ENCODE data around the gene PKN3.

PKN3 gene

DNA sequence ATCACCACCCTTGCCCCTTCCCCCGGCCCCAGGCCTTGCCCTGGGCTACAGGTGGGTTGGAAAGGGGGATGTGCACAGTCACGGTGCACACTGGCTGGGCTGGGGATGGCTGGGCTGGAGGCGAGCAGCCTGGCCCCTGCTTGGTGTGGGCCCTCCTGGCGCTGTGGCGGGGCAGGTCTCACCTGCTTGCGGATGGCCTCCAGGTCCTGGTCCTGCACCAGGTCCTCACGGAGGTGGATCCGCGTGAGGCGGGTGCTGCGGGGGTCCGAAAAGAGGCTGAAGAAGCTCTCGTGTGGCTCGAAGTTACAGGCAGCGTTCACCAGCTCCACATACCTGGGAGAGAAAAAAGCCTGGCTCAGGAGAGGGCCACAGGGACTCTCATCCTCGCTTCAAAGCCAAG lies 51.3 kb downstream of the PKN3 start:
- no peaks in the 10 kb centered on the region for H3K9me3 ChIP-seq (ENCODE audit: control insufficient read depth, insufficient read depth, low read depth, low read length)
- H3K4me1 ChIP-seq (ENCODE audit: control insufficient read depth, insufficient read depth, low read length), result no peaks in the 10 kb centered on the region
- H3K36me3 ChIP-seq (ENCODE audit: control insufficient read depth, insufficient read depth, low read length), result peaks cover 31% of the 10 kb centered on the region
- H3K27me3 ChIP-seq (ENCODE audit: control insufficient read depth, insufficient read depth, low read length), result no peaks in the 10 kb centered on the region
- no peak overlapping the region for H3K4me3 ChIP-seq (ENCODE audit: low read depth, low read length)
- H3K27ac ChIP-seq (ENCODE audit: low read depth, low read length), result no peak overlapping the region
- no peak overlapping the region for H3K9ac ChIP-seq (ENCODE audit: low read length)

DNA sequence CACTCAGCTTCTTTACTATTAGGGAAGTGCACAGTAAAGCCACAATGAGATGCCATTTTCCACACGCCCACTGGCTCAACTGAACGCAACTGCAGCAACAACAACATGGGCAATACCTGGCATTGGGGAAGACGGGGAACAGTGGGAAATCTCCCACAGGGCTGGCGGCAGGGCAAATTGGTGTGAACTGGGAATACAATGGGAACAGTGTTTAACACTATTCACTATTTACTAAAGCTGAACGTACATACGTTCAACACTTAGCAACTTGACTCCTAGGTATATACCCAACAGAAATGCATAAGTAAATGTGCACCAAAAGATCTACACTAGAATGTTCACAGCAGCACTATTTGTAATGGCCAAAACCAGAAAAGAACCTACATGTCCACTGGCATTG lies 55.3 kb downstream of the PKN3 start:
- Histone ChIP-seq H3K36me3 (ENCODE audit: control insufficient read depth, insufficient read depth, low read length) (peaks cover 8% of the 10 kb centered on the region), H3K4me1 (ENCODE audit: control insufficient read depth, insufficient read depth, low read length) (no peaks in the 10 kb centered on the region), H3K27me3 (ENCODE audit: control insufficient read depth, insufficient read depth, low read length) (no peaks in the 10 kb centered on the region), H3K27ac (ENCODE audit: low read depth, low read length) (no peak overlapping the region), H3K4me3 (ENCODE audit: low read depth, low read length) (no peak overlapping the region), H3K9ac (ENCODE audit: low read length) (no peak overlapping the region), H3K9me3 (ENCODE audit: control insufficient read depth, insufficient read depth, low read depth, low read length) (no peaks in the 10 kb centered on the region)

DNA sequence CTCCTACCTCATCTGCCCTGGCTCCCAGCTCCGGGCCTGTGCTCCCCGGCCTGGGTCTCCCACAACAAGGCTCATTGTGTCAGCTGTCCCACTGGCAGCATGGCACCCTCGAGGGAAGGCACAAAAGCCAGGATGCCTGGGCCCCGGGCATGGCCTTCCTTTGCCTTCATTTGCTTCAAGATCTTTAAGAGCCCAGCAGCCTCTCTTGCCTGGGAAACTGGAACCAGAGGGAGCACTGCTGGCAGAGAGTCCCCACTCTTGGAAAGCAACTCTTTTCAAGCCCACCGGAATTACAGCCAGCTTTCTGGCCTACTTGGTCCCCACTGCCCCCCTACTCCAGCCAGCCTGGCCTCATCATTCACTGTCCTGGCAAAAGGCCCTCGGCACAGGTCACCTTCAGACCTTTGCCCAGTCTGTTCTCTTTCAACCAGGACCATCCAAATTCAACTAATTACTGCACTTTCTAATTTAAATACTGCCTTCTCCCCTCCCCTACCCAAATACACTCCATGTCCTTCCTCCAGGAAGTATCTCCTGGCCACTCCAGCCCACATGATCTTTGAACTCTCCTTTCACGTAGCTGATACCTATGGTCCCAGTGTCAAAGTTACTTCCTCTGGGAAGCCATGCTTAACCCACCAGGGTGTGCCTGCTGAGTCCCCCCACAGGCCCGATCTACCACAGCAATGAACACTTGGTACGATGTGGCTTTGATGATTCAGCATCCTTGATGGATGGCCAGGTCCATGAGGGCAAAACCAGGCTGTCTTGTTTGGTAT lies 60.6 kb downstream of the PKN3 start:
- Histone ChIP-seq H3K36me3 (ENCODE audit: control insufficient read depth, insufficient read depth, low read length) (no peaks in the 10 kb centered on the region), H3K9me3 (ENCODE audit: control insufficient read depth, insufficient read depth, low read depth, low read length) (no peaks in the 10 kb centered on the region), H3K9ac (ENCODE audit: low read length) (no peak overlapping the region), H3K27ac (ENCODE audit: low read depth, low read length) (no peak overlapping the region), H3K27me3 (ENCODE audit: control insufficient read depth, insufficient read depth, low read length) (no peaks in the 10 kb centered on the region), H3K4me3 (ENCODE audit: low read depth, low read length) (no peak overlapping the region), H3K4me1 (ENCODE audit: control insufficient read depth, insufficient read depth, low read length) (peaks cover 8% of the 10 kb centered on the region; the same call in 1 of the 2 replicates)

DNA sequence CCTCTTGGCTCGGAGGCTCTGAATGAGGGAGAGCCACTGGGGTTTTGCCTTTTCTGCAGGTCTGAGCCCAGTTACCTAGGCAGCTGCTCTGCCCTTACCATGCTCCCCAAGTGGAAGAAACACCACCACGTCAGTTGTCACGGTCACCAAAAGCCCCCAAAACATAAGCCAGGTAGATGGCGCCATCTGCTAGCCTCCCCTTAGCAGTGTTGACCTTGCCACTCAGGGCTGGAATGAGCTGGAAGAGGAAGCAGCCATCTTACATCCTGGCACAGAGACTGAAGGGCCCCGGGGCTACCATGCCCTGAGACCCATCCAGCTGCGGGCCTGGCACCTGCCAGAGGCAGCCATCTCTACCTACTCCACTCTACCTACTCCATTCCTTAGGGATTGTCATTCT lies 62.1 kb downstream of the PKN3 start:
- Histone ChIP-seq H3K9me3 (ENCODE audit: control insufficient read depth, insufficient read depth, low read depth, low read length) (no peaks in the 10 kb centered on the region), H3K36me3 (ENCODE audit: control insufficient read depth, insufficient read depth, low read length) (no peaks in the 10 kb centered on the region), H3K9ac (ENCODE audit: low read length) (no peak overlapping the region), H3K4me1 (ENCODE audit: control insufficient read depth, insufficient read depth, low read length) (peaks cover 8% of the 10 kb centered on the region; the same call in 1 of the 2 replicates), H3K4me3 (ENCODE audit: low read depth, low read length) (no peak overlapping the region), H3K27me3 (ENCODE audit: control insufficient read depth, insufficient read depth, low read length) (no peaks in the 10 kb centered on the region), H3K27ac (ENCODE audit: low read depth, low read length) (no peak overlapping the region)

DNA sequence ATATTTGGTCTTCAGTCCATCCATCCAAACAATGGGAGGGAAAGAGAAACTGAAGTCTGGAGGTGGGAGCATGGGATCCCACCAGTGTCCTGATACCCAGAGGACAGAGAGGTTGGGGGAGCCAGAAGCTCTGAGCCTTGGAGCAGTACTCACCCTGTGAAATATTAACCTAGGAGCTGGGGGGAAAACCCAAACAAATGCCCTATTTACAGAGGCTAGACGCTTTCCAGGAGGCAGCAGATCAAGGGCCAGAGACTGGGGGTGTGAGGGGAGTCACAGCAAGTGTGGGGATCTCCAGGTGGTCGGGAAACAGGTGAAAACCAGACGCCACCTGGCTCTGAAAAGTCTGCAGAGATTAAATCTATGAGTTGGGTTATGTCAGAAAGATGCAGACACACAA lies 63.2 kb downstream of the PKN3 start:
- Histone ChIP-seq H3K36me3 (ENCODE audit: control insufficient read depth, insufficient read depth, low read length) (no peaks in the 10 kb centered on the region), H3K9ac (ENCODE audit: low read length) (no peak overlapping the region), H3K4me1 (ENCODE audit: control insufficient read depth, insufficient read depth, low read length) (peaks cover 8% of the 10 kb centered on the region; the same call in 1 of the 2 replicates), H3K9me3 (ENCODE audit: control insufficient read depth, insufficient read depth, low read depth, low read length) (no peaks in the 10 kb centered on the region), H3K27me3 (ENCODE audit: control insufficient read depth, insufficient read depth, low read length) (no peaks in the 10 kb centered on the region), H3K27ac (ENCODE audit: low read depth, low read length) (no peak overlapping the region), H3K4me3 (ENCODE audit: low read depth, low read length) (no peak overlapping the region)

DNA sequence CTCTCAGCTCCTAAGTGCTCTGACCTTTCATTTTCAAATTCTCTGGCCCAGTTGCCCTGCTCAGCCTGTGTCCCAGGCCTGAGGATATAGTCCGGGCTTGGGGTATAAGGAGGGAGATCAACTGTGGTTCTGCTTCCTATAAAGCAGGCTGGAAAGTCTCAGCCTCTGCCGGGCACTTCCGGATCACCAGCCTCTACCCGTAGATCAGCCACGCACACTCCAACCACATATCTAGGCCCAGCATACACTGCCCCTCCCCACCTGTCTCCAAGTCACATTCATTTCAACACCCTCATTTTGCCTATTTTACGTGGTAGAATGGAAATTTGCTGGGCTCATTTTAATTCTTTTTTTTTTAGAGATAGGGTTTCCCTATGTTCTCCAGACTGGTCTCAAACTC lies 66.3 kb downstream of the PKN3 start:
- H3K36me3 ChIP-seq (ENCODE audit: control insufficient read depth, insufficient read depth, low read length), result no peaks in the 10 kb centered on the region
- H3K4me3 ChIP-seq (ENCODE audit: low read depth, low read length), result no peak overlapping the region
- H3K27me3 ChIP-seq (ENCODE audit: control insufficient read depth, insufficient read depth, low read length), result no peaks in the 10 kb centered on the region
- no peak overlapping the region for H3K27ac ChIP-seq (ENCODE audit: low read depth, low read length)
- peaks cover 11% of the 10 kb centered on the region; the same call in 1 of the 2 replicates for H3K4me1 ChIP-seq (ENCODE audit: control insufficient read depth, insufficient read depth, low read length)
- H3K9ac ChIP-seq (ENCODE audit: low read length), result no peak overlapping the region
- H3K9me3 ChIP-seq (ENCODE audit: control insufficient read depth, insufficient read depth, low read depth, low read length), result no peaks in the 10 kb centered on the region
